KG1 (cell line): ENCODE measurements around the gene TEX14.
"Not testable (repeated sequence)": the region's sequence is repeated elsewhere in the genome, so short reads cannot be mapped to it uniquely, and the experiment has no call there.

Source experiments
- DNase-seq: peaks from one replicate; lab custom pipeline; 2025; lab: John Stamatoyannopoulos, UW

TEX14 gene

GRCh38 chr17:58568044-58568799 lies 123.6 kb downstream of the TEX14 start:
- no peak for DNase-seq

- DNase-seq, result no peak
Observed at GRCh38 chr17:58565389-58566311, 126.2 kb downstream of the TEX14 start.

- no peak for DNase-seq
Observed at GRCh38 chr17:58564971-58565370, 126.9 kb downstream of the TEX14 start.

- no peak for DNase-seq
Observed at GRCh38 chr17:58564243-58564642, 127.6 kb downstream of the TEX14 start.

DNA sequence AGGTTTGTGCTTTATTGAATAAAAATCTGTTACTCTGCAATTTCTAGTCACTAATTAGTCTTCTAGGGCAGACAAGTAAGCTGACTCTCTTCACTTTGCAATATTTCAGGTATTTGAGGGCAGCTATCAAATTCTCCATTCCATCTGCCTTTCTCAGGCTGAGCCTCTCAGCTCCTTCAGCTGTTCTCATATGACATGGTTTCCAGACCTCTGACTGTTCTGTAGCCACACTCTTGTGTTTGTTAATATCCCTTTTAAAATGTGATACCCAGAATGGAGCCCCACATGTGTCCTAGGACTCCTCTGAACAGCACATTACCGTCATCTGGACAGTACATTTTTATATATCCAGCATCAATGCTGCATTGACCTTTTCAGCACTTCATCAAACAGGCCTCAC lies 131.3 kb downstream of the TEX14 start:
- DNase-seq, result no peak

DNA sequence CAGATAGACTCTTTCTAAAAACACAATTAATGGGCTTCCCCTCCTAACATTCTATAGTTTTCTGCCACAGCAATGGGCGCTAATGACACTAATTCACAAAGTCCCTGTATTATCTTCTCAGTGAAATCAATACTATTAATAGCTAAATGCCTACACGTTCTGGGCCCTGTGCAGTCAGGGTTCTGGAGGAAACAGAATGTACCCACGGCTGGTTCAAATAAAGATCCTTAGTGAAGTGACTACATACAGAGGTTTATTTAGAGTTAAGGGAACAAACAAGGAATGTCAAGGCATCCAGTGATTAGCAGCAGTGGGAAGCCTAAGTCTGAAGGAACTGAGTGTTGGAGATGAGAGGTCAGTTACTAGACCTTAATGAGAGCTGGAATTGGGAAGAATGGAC lies 133.9 kb downstream of the TEX14 start:
- no peak for DNase-seq

DNA sequence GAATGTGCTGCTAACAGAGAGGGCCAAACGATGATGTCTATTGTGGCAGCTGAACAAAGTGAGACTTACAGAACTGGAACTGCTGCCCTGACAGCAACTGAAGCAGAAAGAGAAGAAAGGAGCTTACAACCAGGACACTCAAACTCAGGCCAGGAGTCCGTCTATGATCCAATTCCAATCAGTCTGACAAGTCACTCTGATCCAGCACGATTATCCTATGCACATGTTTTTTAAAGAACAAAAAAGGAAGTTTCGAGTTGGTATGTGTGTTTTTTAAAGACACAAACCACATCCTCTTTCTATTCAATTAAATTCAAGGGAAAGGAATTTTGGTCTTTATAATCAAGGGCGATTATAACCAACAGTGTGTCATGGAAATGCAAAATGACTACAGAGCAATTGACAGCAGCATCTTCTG lies 135.0 kb downstream of the TEX14 start:
- peak; percentile 30 for DNase-seq

GRCh38 chr17:58555109-58555508 lies 136.7 kb downstream of the TEX14 start:
- not testable (repeated sequence) for DNase-seq

- no peak for DNase-seq
Observed at GRCh38 chr17:58541249-58541648, 150.6 kb downstream of the TEX14 start.

- no peak for DNase-seq
Observed at GRCh38 chr17:58539698-58540097, 152.1 kb downstream of the TEX14 start.

GRCh38 chr17:58538811-58539409 lies 152.9 kb downstream of the TEX14 start:
- DNase-seq, result no peak

DNA sequence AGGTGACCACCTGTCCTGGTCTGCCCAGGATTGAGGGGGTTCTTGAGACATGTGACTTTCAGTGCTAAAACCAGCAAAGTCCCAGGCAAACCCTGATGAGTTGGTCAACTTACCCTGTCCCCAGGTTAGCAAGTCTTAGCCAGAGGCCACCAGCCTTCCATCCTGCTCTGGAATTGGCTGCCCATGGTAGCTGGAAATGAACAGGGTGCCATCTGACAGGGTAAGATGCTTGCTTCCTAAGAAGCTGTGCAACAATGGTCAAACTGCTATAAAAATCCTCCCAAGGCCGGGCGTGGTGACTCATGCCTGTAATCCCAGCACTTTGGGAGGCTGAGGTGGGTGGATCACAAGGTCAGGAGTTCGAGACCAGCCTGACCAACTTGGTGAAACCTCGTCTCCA lies 154.6 kb downstream of the TEX14 start:
- DNase-seq, result no peak

DNA sequence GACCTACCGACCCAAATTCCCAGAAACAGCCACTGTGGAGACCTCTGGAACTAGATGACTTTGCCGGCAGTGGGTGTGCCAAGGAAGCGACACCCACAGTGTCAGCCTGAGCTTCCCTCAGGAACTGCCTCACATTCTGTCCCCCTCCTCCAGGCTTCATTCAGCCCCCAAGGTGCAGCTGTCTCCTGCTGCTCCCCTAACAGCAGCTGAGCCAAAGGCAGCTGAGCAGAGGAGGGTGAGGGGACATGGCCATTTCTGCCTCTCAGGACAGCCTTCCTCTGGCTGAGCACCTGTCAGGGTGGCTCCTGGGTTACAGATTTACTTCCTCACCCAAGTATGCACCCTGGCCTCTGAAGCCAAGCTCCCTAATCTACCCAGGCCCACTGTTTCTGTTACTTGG lies 155.3 kb downstream of the TEX14 start:
- DNase-seq, result no peak

- DNase-seq, result no peak
Observed at GRCh38 chr17:58535431-58535830, 156.4 kb downstream of the TEX14 start.

GRCh38 chr17:58534901-58535421 lies 156.9 kb downstream of the TEX14 start:
- DNase-seq, result no peak

DNA sequence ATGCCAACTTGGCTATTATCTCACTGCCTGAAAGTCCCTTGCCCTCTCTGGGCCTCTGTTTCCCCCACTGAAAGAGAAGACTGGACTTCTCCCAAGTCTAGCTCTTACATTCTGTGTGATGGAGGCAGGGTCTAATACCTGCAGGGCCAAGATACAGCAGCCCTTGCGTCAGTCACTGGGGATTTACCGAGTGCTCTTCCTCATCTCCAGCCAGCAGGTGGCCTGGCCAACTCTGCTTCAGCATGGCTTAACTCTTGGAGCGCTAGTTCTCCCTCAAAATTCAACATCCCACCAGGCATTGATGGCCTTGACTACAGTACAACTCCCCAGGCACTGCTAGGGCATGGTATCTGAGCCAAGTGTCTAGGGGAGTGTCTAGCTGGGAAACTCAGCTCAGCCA lies 157.5 kb downstream of the TEX14 start:
- DNase-seq, result no peak

- no peak for DNase-seq
Observed at GRCh38 chr17:58533616-58534188, 158.1 kb downstream of the TEX14 start.

DNA sequence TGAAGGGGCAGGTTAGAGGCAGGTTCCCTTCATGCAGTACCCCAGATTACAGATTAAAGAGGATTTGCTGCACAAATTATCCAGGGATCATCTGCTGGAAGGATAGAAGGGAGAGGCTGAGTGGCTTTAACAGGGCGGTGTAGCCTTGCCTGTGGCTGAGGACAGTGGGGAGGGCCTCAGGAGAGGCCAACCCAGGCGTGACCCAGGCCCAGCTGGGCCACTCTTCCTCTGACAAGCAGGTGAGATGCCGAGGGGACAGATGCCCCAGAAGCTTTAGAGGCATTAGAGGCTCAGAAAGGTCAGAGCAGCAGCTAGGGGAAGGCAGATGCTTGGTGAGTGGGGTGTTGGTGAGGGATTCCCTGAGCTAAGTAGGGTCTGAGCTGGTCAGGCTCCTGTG lies 159.3 kb downstream of the TEX14 start:
- DNase-seq, result no peak

GRCh38 chr17:58531661-58532554 lies 159.9 kb downstream of the TEX14 start:
- DNase-seq, result no peak

- no peak for DNase-seq
Observed at GRCh38 chr17:58531122-58531521, 160.7 kb downstream of the TEX14 start.

DNA sequence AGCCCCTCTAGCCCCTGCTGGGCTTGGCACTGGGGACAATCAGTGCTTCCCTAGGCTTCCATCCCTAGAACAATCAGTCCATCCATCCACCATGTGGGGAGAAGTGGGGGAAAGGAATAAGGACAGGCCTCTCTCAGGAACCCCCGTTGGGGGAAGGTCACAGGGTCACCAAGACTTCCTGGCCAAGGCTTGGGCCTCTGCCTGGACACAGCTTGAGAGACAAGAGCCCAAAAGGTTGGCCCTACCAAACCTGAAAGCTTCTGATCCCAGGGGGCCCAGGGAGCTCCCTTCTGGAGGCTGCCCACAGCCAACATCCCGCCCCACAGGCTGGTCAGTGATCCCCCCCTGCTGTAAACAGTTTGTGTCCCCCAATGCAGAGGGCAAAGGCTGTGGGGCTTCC lies 161.2 kb downstream of the TEX14 start:
- DNase-seq, result no peak
